HepG2 (cell line): ENCODE measurements around the gene NUDT8. TPM values are rescaled to one million over a fixed set of nuclear protein-coding genes. Genes with fewer than 3 reads are reported as not detected.

Experiments used
- ATAC-seq: fragments of 200-7000 bp; cut with Tn5 transposase; 3 replicates; pipeline ENCODE4 v1.9.1; 2020; ENCODE audit warnings: mild to moderate bottlenecking, moderate library complexity
- BruUV-seq: library from RNA; stranded (reverse); fragments of 400-500 nt; replicated peaks from 2 replicates; lab custom pipeline; 2021; lab: Mats Ljungman, UMichigan
- CTCF ChIA-PET: fragments of 300-600 bp; formaldehyde crosslinking; extraction: SDS; loops from one replicate; lab custom pipeline; 2021; ENCODE audit warnings: low total read pairs, inconsistent platforms, low intra/inter-chr PET ratio; lab: Yijun Ruan, JAX
- POLR2A ChIA-PET: fragments of 350-600 bp; sonication (Branson Sonifier 250); formaldehyde crosslinking; loops from one replicate; lab custom pipeline; 2020; ENCODE audit warnings: antibody characterized with exemption, inconsistent platforms; lab: Yijun Ruan, JAX
- DNase-seq: peaks from one replicate; pipeline ENCODE4 v3.0.0-alpha.2; 2015; ENCODE audit warnings: low spot score
- FAIRE-seq: peaks from 3 replicates; lab custom pipeline; 2011; peaks lifted over from hg19 to GRCh38; lab: Jason Lieb, UNC
- H2AFZ ChIP-seq: one replicate; pipeline ENCODE4 v1.6.1; 2011; ENCODE audit warnings: low read length, inconsistent platforms
- H3K27ac ChIP-seq: fragments of 300-600 bp; 3 replicates; pipeline ENCODE4 v1.8.0; 2011; ENCODE audit warnings: mixed run types, mild to moderate bottlenecking, mixed read lengths, low read length, inconsistent platforms; ENCODE audit not compliant: insufficient read depth; ENCODE audit errors: extremely low read length
- H3K27me3 ChIP-seq, 2 experiments: fragments of 200-600 bp in 1 of 2; 2 replicates in 1 of 2; 3 replicates in 1 of 2; pipeline versions ENCODE4 v1.6.0 to v1.8.0; 2011; ENCODE audit warnings: low read length in 2 of 2, mild to moderate bottlenecking in 2 of 2, moderate library complexity in 2 of 2, inconsistent platforms in 1 of 2; ENCODE audit not compliant: insufficient read depth in 2 of 2, control insufficient read depth in 1 of 2
- H3K36me3 ChIP-seq, 2 experiments: fragments of 200-600 bp in 1 of 2; replicated peaks in 1 of 2; 2 replicates in 1 of 2; 3 replicates in 1 of 2; pipeline versions ENCODE4 v1.5.1 to v1.8.0; 2011; ENCODE audit warnings: low read length in 2 of 2, inconsistent platforms in 1 of 2; ENCODE audit not compliant: insufficient read depth in 2 of 2, control insufficient read depth in 1 of 2
- H3K4me1 ChIP-seq: 2 replicates; pipeline ENCODE4 v1.5.1; 2012; ENCODE audit warnings: low read length, inconsistent platforms; ENCODE audit not compliant: insufficient read depth
- H3K4me2 ChIP-seq: 2 replicates; pipeline ENCODE4 v1.6.0; 2011; ENCODE audit warnings: low read depth, low read length, inconsistent platforms
- H3K4me3 ChIP-seq, 3 experiments: fragments of 200-600 bp in 1 of 3; sonication (generic), shearing (Covaris generic) in 1 of 3; replicated peaks in 1 of 3; 2 replicates each; pipeline ENCODE4 v1.5.1; 2011 to 2016; ENCODE audit warnings: low read length in 3 of 3, inconsistent platforms in 2 of 3, low read depth in 2 of 3, mild to moderate bottlenecking in 2 of 3, control low read depth in 1 of 3, mixed read lengths in 1 of 3; ENCODE audit not compliant: insufficient read depth in 1 of 3
- H3K79me2 ChIP-seq: one replicate; pipeline ENCODE4 v1.6.1; 2011; ENCODE audit warnings: low read length, inconsistent platforms; ENCODE audit not compliant: insufficient read depth
- H3K9ac ChIP-seq: 2 replicates; pipeline ENCODE4 v1.6.0; 2011; ENCODE audit warnings: mild to moderate bottlenecking, low read depth, low read length, inconsistent platforms; ENCODE audit not compliant: insufficient read depth
- H3K9me3 ChIP-seq: 2 replicates; pipeline ENCODE4 v1.5.1; 2012; ENCODE audit warnings: mild to moderate bottlenecking, low read length
- H4K20me1 ChIP-seq: 2 replicates; pipeline ENCODE4 v1.6.0; 2011; ENCODE audit warnings: inconsistent platforms, mild to moderate bottlenecking, low read length, moderate library complexity; ENCODE audit not compliant: insufficient read depth
- TMF1 ChIP-seq: sonication (generic); formaldehyde crosslinking; IDR thresholded peaks from 2 replicates; pipeline ENCODE4 v1.8.1; 2022; ENCODE audit warnings: low read depth, missing genetic modification reagents
- ZFP36 ChIP-seq: fragments of 150-350 bp; IDR thresholded peaks from 2 replicates; pipeline ENCODE4 v1.6.1; 2018; ENCODE audit warnings: borderline replicate concordance, low read length, low read depth; ENCODE audit not compliant: partially characterized antibody
- ZNF563 ChIP-seq: sonication (generic); formaldehyde crosslinking; IDR thresholded peaks from 2 replicates; pipeline ENCODE4 v1.8.0; 2022; ENCODE audit warnings: mild to moderate bottlenecking, moderate library complexity, missing genetic modification reagents
- ZNF784 ChIP-seq: sonication (generic); formaldehyde crosslinking; IDR thresholded peaks from 2 replicates; pipeline ENCODE4 v1.5.1; 2020; ENCODE audit warnings: missing genetic modification reagents, mild to moderate bottlenecking, borderline replicate concordance
- ZNF891 ChIP-seq: sonication (generic); formaldehyde crosslinking; IDR thresholded peaks from 2 replicates; pipeline ENCODE4 v1.5.0; 2020; ENCODE audit warnings: mild to moderate bottlenecking, missing genetic modification reagents
- WGBS: methylation state at CpG from one replicate; pipeline ENCODE4 v1.1.6; 2017; ENCODE audit warnings: low lambda C conversion rate; 5-methylcytosine and 5-hydroxymethylcytosine counted together
- in situ Hi-C: cut with HindIII; loops from 2 replicates; pipeline ENCODE4 v1.10.0; 2017; ENCODE audit warnings: low pct_unique_long_range_greater_than_20kb; ENCODE audit not compliant: extremely low pct_ligation_motif_present
- intact Hi-C: fragments of 100-400 bp; cut with micrococcal nuclease; formaldehyde crosslinking; loops from one replicate; pipeline ENCODE4 v1.10.0; 2022; ENCODE audit not compliant: unreplicated experiment
- polyA plus RNA-seq, 8 experiments: library from polyadenylated mRNA; depleted of rRNA in 3 of 8; stranded (reverse) in 7 of 8; unstranded in 1 of 8; fragments of >200 nt; fragmentation: Illumina TruSeq in 4 of 8; extraction: Trizol in 4 of 8; gene quantifications; 2 replicates each; pipeline versions ENCODE4 v1.2.1 to v1.2.3, GENCODE V29; 2011 to 2016; ENCODE audit warnings: low read depth in 4 of 8, missing spikeins in 1 of 8, mixed read lengths in 1 of 8; ENCODE audit not compliant: insufficient read depth in 1 of 8
- total RNA-seq, 5 experiments: library from RNA; depleted of rRNA; stranded (reverse); fragments of >200 nt; fragmentation: Illumina TruSeq; extraction: Trizol; gene quantifications; 2 replicates each; pipeline ENCODE4 v1.2.3, GENCODE V29; 2016; ENCODE audit warnings: low read depth in 1 of 5

NUDT8 gene
- total and polyA plus RNA-seq, 2 of the 13 experiments (the other 11 are each of a cell fraction or from before 2014, with no cell fraction given) = 6.7 to 25.8 TPM

DNA sequence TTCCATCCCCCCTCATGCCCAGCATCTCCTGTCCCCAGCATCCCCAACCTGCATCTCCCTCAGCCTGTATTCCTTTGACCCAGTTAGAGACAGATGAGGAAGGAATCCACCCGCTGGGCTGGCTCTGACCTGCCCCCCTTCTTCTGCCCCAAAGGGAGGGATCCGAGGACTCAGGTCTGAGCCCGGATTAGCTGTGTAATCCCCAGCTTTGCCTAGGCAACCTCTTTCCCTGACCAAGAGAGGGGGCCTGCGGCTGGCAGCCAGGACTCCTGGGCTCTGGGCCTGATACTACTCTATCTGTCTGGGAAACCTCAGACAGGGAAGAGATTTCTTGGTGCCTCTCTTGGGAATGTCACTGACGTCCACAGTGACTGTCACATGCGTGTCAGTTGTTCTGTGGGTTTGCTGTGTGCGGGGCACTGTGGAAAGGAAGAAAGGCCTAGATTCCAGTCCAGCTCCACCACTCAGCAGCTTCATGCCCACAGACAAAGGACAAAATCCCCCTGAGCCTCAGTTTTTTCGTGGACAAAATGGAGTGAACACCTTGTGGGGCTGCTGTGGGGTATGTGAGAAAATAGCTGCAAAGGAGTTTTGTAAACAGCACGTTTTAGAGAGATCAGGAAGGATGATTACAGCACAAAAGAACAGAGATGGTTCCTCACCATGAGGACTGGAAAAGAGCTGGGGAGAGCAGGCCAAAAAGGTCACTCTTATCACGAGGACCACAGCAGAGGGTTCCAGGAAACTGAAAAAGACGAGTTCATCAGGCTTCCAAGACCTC lies 24.3 kb downstream of the NUDT8 start:
- peaks cover 0 to 18% of the 10 kb centered on the region in 2 experiments; a peak in 3 of 5 replicates for H3K36me3 ChIP-seq
- H3K4me2 ChIP-seq = peak overlapping the region; percentile 92
- peak overlapping the region; percentile 81 to 92 (median 88); a peak in 4 of 6 replicates for H3K4me3 ChIP-seq
- WGBS = 18% methylated on average over 9 of the region's 11 CpGs
- no peaks in the 10 kb centered on the region for H4K20me1 ChIP-seq
- ChIA-PET CTCF (interaction anchor here (1.7 kb wide), 1 partner anchor 33 kb away, joined by 20 read pairs; no protein-coding TSS in a partner anchor), POLR2A (interaction anchor here (1.2 kb wide), 1 partner anchor 27 kb away, joined by 3 read pairs; no protein-coding TSS in a partner anchor)
- intact Hi-C loops (loop anchor here (1.0 kb wide), 2 partner anchors 24 to 33 kb away; no protein-coding TSS in a partner anchor), in situ Hi-C loops (no loop called here)
- H3K9ac ChIP-seq = peak overlapping the region; percentile 85; the same call in 1 of the 2 replicates
- ATAC-seq = no peak
- FAIRE-seq = no peak
- peaks cover 6% of the 10 kb centered on the region; the same call in 1 of the 2 replicates for H3K9me3 ChIP-seq
- H3K4me1 ChIP-seq = peaks cover 21% of the 10 kb centered on the region
- no TSS peak for BruUV-seq
- H3K27me3 ChIP-seq = peaks cover 2 to 10% of the 10 kb centered on the region in 2 experiments; a peak in 2 of 5 replicates
- peaks cover 8% of the 10 kb centered on the region for H3K79me2 ChIP-seq
- H3K27ac ChIP-seq = no peak overlapping the region
- H2AFZ ChIP-seq = peak overlapping the region; percentile 66
- no peak for DNase-seq
- TF ChIP-seq TMF1 (CRISPR knock-in tag) = no peak
- TF ChIP-seq ZFP36 = no peak
- TF ChIP-seq ZNF891 = no peak
- 0 out of 2 replicates have a peak, but pooled peaks have one; percentile 6 for TF ChIP-seq ZNF784 (CRISPR knock-in tag)
- no peak for TF ChIP-seq ZNF563 (CRISPR knock-in tag)
- TF ChIP-seq, all 625 proteins: peak for 1
